Measurements from ENCODE around the gene SIVA1. TPM values are rescaled to one million over a fixed set of nuclear protein-coding genes. Genes with fewer than 3 reads are reported as not detected.

Gene SIVA1
- polyA plus RNA-seq, 1 experiment = 49.7 TPM

DNA sequence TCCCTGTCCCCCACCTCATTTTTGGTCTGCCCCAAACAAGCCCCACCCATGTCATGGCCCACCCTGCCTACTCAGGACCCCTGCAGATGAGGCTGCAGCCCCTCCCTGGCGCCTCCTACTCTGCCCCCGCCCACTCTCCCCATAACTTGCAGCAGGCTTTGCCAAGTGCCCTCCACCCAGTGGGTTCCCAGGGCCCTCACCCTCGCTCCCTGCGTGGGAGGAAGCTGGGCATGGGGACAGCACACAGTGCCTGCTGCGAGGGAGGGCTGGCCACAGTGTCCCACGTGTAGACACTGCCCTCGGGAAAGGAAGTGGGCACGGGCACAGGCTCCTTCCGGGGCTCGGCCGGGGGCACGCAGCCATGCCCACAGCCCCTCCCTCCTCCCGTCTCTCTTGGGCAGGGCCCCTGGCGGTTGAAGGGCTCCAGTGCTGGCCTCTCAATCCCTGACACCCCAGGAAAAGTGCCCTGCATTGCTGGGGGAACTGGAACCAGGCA is 33.2 kb downstream of the SIVA1 start:
- H3K9me3 ChIP-seq (ENCODE audit: control insufficient read depth, insufficient read depth, low read length) = no peaks in the 10 kb centered on the region; the same call in 1 of the 2 replicates
- H3K27me3 ChIP-seq (ENCODE audit: control insufficient read depth, insufficient read depth, low read length) = no peaks in the 10 kb centered on the region
- TF ChIP-seq, protein P1, sequence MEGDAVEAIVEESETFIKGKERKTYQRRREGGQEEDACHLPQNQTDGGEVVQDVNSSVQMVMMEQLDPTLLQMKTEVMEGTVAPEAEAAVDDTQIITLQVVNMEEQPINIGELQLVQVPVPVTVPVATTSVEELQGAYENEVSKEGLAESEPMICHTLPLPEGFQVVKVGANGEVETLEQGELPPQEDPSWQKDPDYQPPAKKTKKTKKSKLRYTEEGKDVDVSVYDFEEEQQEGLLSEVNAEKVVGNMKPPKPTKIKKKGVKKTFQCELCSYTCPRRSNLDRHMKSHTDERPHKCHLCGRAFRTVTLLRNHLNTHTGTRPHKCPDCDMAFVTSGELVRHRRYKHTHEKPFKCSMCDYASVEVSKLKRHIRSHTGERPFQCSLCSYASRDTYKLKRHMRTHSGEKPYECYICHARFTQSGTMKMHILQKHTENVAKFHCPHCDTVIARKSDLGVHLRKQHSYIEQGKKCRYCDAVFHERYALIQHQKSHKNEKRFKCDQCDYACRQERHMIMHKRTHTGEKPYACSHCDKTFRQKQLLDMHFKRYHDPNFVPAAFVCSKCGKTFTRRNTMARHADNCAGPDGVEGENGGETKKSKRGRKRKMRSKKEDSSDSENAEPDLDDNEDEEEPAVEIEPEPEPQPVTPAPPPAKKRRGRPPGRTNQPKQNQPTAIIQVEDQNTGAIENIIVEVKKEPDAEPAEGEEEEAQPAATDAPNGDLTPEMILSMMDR (IDR thresholded peaks at IDR 0.05; ENCODE audit: low read depth, low read length) = no peak
- DNase-seq (ENCODE audit: low read depth, low spot score) = no peak
- CTCF ChIA-PET = interaction anchor here (0.6 to 2.8 kb wide), 2 partner anchors 18 to 34 kb away, joined by 3 to 12 read pairs; no protein-coding TSS in a partner anchor
- POLR2A ChIA-PET = no interaction called here
- no peak overlapping the region for H3K27ac ChIP-seq (ENCODE audit: low read depth, low read length)
- no peak overlapping the region for H3K4me3 ChIP-seq (ENCODE audit: low read depth, low read length)

DNA sequence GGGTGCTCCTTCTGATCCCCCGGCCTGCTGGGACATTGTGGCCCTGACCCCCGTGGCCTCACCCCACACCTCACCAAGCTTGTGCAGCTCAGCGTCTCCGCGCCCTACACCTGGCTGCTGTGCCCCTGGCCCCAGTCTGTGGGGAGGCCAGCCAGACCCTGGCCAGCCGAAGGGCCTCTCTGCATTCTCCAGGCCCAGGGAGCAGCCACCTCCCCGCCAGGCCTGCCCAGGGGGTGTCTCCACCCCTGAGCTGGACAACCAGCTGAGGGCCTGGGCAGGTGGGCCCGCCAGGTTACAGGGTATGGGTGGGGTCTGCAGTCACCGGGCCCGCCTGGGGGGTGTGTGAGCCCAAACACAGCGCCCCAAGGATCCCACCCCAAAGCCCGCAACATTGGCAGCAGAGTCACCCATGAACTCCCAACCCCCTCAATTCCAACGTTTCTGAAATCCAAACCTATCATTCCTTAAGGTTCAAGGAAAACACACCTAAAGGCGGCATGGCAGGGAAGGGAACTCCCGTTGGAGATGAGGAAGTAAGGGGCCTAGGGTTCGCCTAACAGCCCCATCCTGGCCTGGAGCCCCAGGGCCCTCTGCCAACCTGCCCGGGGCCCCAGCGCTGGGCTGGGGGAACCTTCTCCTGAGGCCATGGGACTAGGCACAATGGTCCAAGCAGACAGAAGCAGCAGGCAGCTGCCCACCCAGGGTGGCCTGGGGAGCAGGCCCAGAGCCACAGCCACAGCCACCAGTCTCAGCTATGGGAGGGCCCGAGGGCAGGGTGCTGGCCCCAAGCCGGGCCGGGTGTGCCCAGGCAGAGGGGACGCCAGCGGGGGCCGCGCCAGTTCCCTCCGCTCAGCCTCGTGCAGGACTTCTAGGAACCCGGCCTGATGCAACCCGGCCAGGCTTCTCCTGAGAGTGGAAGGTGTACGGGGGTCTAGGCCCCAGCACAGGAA is 34.1 kb downstream of the SIVA1 start:
- DNase-seq (ENCODE audit: low read depth, low spot score) = no peak
- TF ChIP-seq, protein P1 (IDR thresholded peaks at IDR 0.05; ENCODE audit: low read depth, low read length) = no peak
- ChIA-PET CTCF (interaction anchor here (0.6 to 2.8 kb wide), 2 partner anchors 18 to 33 kb away, joined by 3 to 12 read pairs; no protein-coding TSS in a partner anchor), POLR2A (interaction anchor here (0.6 kb wide), 1 partner anchor 8 kb away, joined by 3 read pairs; no protein-coding TSS in a partner anchor)
- Histone ChIP-seq H3K27me3 (ENCODE audit: control insufficient read depth, insufficient read depth, low read length) (no peaks in the 10 kb centered on the region), H3K9me3 (ENCODE audit: control insufficient read depth, insufficient read depth, low read length) (no peaks in the 10 kb centered on the region; the same call in 1 of the 2 replicates), H3K27ac (ENCODE audit: low read depth, low read length) (no peak overlapping the region), H3K4me3 (ENCODE audit: low read depth, low read length) (no peak overlapping the region)

DNA sequence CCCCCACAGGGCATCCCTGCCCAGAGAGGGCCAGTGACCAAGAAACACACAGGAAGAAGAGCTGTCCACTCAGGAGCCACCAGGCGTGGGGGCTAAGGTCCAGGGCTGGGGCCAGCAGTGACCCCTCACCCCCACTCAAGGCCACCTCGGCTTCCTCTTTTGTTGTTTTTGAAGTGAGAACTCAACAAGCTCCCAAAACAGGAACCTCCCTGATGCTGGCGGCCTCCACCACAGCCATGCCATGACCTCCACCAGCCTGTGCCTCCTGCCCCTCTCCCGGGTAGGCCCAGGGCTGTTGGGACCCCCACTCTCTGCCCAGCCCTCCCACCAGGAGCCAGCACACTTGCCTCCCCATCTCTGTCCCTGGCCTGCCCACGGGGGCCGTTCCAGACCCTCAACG is 34.8 kb downstream of the SIVA1 start:
- TF ChIP-seq, protein P1 (IDR thresholded peaks at IDR 0.05; ENCODE audit: low read depth, low read length) = no peak
- Histone ChIP-seq H3K27me3 (ENCODE audit: control insufficient read depth, insufficient read depth, low read length) (no peaks in the 10 kb centered on the region), H3K27ac (ENCODE audit: low read depth, low read length) (no peak overlapping the region), H3K9me3 (ENCODE audit: control insufficient read depth, insufficient read depth, low read length) (no peaks in the 10 kb centered on the region; the same call in 1 of the 2 replicates), H3K4me3 (ENCODE audit: low read depth, low read length) (no peak overlapping the region)
- CTCF ChIA-PET = interaction anchor here (2.8 kb wide), 1 partner anchor 19 kb away, joined by 12 read pairs; no protein-coding TSS in a partner anchor
- POLR2A ChIA-PET = no interaction called here
- DNase-seq (ENCODE audit: low read depth, low spot score) = no peak

DNA sequence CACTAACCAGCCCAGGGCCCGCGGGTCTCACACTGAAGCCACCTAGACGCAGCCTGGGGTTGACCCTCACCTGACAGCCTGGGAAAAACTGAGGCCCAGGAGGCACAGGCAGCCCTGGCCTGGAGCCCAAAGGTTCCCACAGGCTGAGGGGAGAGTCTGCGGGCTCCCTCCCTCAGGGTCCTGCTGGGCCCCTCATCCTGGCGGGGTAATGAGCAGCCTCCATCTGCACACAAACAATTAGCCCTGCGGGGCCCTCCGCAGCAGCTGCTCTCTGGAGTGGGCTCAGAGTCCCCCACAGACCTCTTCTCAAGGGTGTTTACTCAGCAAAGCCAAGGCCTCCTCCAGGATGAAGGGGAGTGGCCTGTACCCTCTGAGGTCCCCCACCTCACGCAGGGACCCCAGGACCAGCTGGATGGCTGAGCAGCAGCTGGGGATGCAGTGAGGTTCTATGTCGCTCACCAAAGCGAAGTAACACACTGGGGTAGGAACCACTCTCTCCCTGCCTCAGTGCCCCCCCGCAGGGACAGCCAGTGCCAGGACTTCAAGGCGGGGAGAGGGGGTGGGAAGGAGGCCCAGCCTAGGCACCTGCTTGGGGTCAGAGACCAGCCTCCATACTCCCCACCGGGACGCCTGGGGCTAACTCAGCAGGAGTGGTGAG is 35.3 kb downstream of the SIVA1 start:
- TF ChIP-seq, protein P1 (IDR thresholded peaks at IDR 0.05; ENCODE audit: low read depth, low read length) = no peak
- Histone ChIP-seq H3K27ac (ENCODE audit: low read depth, low read length) (no peak overlapping the region), H3K9me3 (ENCODE audit: control insufficient read depth, insufficient read depth, low read length) (no peaks in the 10 kb centered on the region; the same call in 1 of the 2 replicates), H3K4me3 (ENCODE audit: low read depth, low read length) (no peak overlapping the region), H3K27me3 (ENCODE audit: control insufficient read depth, insufficient read depth, low read length) (no peaks in the 10 kb centered on the region)
- ChIA-PET POLR2A (no interaction called here), CTCF (interaction anchor here (2.8 kb wide), 1 partner anchor 20 kb away, joined by 12 read pairs; no protein-coding TSS in a partner anchor)
- DNase-seq (ENCODE audit: low read depth, low spot score) = no peak
